T-helper 2 cell treated with Interferon-gamma antibody and Interleukin-4, amounts not matched to agents 5 μg/mL and 100 μg/mL, for 36 hours (primary cell): ENCODE measurements around the gene GLT6D1.

Source experiments
- DNase-seq: peaks from one replicate; pipeline ENCODE4 v3.0.0; 2021; ENCODE audit warnings: low spot score
- H3K27ac Mint-ChIP-seq: one replicate; pipeline ENCODE4 v1.8.0; 2021; ENCODE audit warnings: mild to moderate bottlenecking, mixed read lengths
- H3K27me3 Mint-ChIP-seq: one replicate; pipeline ENCODE4 v1.8.0; 2021; ENCODE audit warnings: low read depth, mixed read lengths
- H3K36me3 Mint-ChIP-seq: one replicate; pipeline ENCODE4 v1.8.0; 2021; ENCODE audit warnings: low read depth, mixed read lengths
- H3K4me1 Mint-ChIP-seq: one replicate; pipeline ENCODE4 v1.8.0; 2021; ENCODE audit warnings: low read depth, mixed read lengths
- H3K4me3 Mint-ChIP-seq: one replicate; pipeline ENCODE4 v1.8.0; 2022; ENCODE audit warnings: mild to moderate bottlenecking, moderate library complexity, mixed read lengths
- H3K9me3 Mint-ChIP-seq: one replicate; pipeline ENCODE4 v1.8.0; 2021; ENCODE audit warnings: mixed read lengths

The GLT6D1 gene

DNA sequence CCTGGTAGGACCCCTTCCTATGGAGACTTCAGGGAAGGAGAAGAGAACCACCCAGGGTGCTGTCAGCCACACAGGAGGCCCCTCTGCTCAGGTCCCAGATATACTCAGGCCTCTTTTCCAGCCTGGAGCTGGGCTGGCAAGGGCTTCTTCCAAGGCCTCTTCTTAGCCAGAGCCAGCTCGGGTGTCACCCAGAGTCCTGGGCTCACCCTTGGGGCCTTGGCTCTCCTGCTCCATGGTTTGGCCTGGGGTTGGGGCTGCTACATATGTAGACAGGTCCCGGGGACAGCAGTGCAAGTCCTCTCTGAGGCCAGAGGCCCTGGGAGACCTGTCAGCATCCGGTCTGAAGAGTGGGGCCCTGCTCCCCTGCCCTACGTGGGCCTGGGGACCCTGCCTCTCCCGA lies 55.0 kb downstream of the GLT6D1 start:
- Mint-ChIP-seq H3K27me3 (no peaks in the 10 kb centered on the region), H3K4me1 (no peaks in the 10 kb centered on the region), H3K27ac (no peak overlapping the region), H3K4me3 (no peak overlapping the region), H3K36me3 (no peaks in the 10 kb centered on the region), H3K9me3 (no peaks in the 10 kb centered on the region)
- no peak for DNase-seq

DNA sequence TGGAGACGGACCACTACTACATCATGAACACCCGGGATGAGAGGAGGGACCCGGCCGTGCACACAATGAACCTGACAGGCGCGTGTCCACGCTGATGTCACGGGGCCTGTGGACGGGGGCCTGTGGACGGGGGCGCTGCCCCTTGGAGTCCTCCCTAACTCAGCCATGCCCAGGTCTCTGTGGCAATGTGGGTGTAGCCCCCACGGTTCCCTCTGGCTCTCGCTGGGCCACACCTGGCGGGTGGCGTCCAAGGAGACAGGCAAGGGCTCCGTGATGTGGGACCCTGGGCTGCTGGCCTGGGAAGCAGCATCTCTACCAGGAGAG lies 55.7 kb downstream of the GLT6D1 start:
- H3K27ac Mint-ChIP-seq: no peak overlapping the region
- H3K36me3 Mint-ChIP-seq: no peaks in the 10 kb centered on the region
- H3K9me3 Mint-ChIP-seq: no peaks in the 10 kb centered on the region
- H3K27me3 Mint-ChIP-seq: no peaks in the 10 kb centered on the region
- H3K4me1 Mint-ChIP-seq: no peaks in the 10 kb centered on the region
- H3K4me3 Mint-ChIP-seq: no peak overlapping the region
- no peak for DNase-seq

DNA sequence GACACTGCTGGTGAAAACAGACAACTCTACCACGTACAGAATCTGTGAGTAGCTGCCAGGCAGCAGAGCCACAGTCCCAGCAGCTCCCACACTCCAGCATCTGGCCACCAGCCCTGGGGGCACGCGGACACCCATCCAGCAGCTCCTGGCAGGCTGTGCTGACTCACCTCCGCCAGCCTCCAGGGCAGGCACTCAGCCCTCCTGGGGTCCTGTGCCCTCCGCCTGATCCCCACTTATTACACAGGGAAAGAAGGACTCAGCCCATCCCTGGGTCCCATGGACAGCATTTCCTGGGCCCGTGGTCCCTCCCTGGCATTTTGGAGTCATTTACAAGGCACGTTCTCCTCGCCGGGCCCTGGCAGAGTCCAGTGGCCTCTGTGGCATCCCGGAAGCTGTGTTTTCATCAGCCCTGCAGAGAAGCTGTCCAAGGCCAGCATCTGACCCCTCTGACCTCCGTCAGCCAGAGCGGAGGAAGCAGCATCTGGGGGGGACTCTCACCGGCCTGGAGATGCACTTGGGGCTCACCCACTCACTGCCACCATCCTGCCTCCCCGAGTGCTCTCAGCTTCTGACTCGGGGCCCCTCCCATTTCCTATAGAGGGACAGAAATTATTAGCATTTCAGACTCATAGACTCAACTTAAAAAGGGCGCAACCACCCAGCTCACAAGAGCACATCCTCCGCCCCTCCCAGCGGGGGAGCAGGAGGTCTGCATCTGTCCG lies 56.2 kb downstream of the GLT6D1 start:
- no peaks in the 10 kb centered on the region for H3K36me3 Mint-ChIP-seq
- H3K27ac Mint-ChIP-seq: no peak overlapping the region
- H3K4me1 Mint-ChIP-seq: no peaks in the 10 kb centered on the region
- DNase-seq: no peak
- no peak overlapping the region for H3K4me3 Mint-ChIP-seq
- H3K9me3 Mint-ChIP-seq: no peaks in the 10 kb centered on the region
- H3K27me3 Mint-ChIP-seq: no peaks in the 10 kb centered on the region

DNA sequence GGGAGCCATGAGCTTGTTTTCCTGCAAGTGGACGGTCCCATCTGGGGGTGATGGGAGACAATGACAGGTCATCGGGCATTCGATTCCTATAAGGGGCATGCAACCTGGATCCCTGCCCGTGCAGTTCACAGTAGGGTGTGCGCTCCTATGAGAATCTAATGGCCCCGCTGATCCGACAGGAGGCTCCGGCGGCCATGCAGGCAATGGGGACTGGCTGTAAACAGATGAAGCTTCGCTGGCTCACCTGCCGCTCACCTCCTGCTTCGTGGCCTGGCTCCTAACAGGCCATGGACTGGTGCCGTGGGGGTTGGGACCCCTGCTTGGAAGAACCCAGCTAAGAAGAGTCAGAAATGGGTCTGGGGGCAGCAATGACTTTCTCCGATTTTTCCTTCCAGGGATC lies 56.8 kb downstream of the GLT6D1 start:
- Mint-ChIP-seq H3K36me3 (no peaks in the 10 kb centered on the region), H3K27me3 (no peaks in the 10 kb centered on the region), H3K4me3 (no peak overlapping the region), H3K9me3 (no peaks in the 10 kb centered on the region), H3K4me1 (no peaks in the 10 kb centered on the region), H3K27ac (no peak overlapping the region)
- DNase-seq: no peak

DNA sequence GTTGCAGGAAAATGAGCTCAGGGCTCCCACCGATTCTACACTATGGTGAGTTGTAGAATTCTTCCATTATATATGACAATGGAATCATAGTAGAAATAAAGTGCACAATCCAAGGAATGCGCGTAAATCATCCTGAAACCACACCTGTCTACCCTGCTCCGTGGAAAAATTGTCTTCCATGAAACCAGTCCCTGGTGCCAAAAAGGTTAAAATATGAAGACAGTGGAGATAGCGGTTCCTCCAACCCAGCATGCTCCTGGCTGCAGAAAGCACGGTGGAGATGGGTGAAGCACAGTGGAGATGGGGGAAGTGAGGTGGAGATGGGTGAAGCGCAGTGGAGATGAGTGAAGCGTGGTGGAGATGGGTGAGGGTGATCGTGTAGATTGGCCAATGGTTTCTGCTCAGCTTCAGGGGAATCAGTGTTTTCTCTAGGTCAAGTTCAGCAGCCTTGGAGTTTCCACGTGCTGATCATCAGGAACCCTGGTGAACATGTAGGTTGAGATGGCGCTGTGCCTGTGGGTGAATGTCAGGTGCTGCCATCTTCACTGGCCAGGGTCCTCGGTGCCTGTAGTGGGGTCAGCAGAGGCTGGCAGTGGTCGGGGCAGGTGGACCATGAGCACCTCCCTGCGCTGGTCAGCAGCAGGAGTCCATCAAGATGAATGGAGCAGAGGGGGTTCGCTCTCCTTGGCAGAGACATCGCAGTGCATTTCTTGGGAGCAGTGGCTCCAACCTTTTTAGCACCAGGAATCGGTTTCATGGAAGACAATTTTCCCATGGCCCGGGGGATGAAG lies 57.5 kb downstream of the GLT6D1 start:
- Mint-ChIP-seq H3K36me3 (no peaks in the 10 kb centered on the region), H3K4me3 (no peak overlapping the region), H3K27me3 (no peaks in the 10 kb centered on the region), H3K27ac (no peak overlapping the region), H3K9me3 (no peaks in the 10 kb centered on the region), H3K4me1 (no peaks in the 10 kb centered on the region)
- no peak for DNase-seq

DNA sequence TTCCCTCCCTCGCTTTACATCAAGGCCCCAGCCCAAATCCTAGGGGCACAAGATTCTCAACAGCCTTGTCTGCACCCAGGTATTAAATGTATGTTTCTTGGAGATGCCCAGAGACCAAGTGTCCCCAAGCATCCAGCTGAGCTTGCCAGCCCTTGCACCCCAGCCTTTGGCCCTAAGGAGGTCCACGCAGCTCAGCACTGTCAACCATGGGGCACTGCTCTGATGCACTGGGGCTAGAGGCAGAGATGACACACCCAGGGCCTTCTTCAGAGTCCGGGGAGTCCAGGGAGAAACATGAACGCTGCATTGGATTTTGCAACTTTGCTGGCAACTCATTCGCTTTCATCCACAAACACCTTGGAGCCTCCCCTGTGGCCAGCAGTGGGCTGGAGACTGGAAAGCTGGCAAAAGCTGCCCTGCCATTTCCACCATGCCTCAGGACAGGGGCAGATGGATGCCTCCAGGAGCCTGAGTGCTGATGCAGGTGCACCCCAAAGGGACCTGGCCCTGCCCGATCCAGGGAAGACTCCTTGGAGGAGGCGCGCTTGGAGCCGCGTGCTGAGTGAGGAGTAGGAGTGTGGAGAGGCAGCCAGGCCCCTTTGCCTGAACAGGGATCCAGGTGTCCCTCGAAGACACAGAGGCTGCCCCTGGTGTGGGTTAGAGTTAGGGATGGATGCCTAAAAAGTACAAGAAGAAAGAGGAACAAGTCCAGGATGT lies 58.5 kb downstream of the GLT6D1 start:
- H3K4me3 Mint-ChIP-seq: no peak overlapping the region
- H3K4me1 Mint-ChIP-seq: no peaks in the 10 kb centered on the region
- no peaks in the 10 kb centered on the region for H3K27me3 Mint-ChIP-seq
- no peaks in the 10 kb centered on the region for H3K9me3 Mint-ChIP-seq
- DNase-seq: no peak
- H3K36me3 Mint-ChIP-seq: no peaks in the 10 kb centered on the region
- H3K27ac Mint-ChIP-seq: no peak overlapping the region

DNA sequence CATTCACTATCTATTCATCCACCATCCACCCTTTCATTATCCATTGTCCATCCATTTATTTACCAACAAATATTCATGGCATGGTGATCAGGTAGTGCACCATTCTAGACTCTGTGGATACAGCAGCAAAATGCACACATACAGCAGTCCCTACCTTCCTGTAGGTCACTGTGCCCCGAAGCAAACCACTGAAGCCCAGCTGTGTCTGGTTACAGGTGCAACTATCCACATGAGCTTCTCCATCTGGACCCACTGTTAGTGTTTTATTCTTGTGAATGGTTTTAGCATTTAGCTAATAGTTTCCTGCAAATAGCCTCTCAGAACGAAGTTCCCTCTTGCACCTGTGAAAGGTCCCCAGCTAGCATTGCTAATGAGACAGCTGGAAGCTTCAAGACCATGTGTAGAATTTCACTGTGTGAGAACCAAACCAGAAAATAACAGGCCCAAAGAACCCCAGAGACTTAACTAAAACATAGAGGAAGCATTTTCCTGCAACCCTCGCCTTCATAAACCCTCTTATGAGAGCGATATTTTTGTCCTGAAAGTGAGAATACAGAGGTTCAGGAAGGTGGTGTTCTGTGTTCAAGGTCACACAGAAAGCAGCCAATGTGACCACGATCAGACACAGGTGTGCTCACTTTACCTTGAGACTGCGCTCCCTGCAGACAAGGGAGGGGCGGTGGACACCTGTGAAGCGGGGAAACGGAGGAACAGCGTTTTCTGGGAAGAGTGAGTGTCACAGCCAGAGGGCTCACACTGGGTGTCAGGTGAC lies 59.3 kb downstream of the GLT6D1 start:
- Mint-ChIP-seq H3K36me3 (no peaks in the 10 kb centered on the region), H3K27ac (no peak overlapping the region), H3K9me3 (no peaks in the 10 kb centered on the region), H3K4me3 (no peak overlapping the region), H3K4me1 (no peaks in the 10 kb centered on the region), H3K27me3 (no peaks in the 10 kb centered on the region)
- DNase-seq: no peak

DNA sequence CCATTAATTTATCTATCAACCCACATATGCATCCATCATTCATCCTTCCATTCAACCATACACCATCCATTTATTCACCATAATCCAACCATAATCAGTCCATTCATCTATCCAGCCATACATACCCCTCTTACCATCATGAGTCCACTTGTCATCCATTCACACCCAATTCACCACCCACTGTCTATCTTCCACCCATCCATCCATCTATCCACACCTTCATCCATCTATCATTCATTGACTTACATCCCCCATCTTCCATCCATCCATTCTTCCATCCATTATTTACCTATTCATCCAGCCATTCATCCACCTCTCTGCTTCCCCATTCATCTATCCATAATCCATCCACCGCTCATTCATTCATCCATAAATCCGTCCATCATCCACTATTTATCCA lies 60.0 kb downstream of the GLT6D1 start:
- Mint-ChIP-seq H3K27ac (no peak overlapping the region), H3K4me1 (no peaks in the 10 kb centered on the region), H3K36me3 (no peaks in the 10 kb centered on the region), H3K9me3 (no peaks in the 10 kb centered on the region), H3K27me3 (no peaks in the 10 kb centered on the region), H3K4me3 (no peak overlapping the region)
- no peak for DNase-seq

DNA sequence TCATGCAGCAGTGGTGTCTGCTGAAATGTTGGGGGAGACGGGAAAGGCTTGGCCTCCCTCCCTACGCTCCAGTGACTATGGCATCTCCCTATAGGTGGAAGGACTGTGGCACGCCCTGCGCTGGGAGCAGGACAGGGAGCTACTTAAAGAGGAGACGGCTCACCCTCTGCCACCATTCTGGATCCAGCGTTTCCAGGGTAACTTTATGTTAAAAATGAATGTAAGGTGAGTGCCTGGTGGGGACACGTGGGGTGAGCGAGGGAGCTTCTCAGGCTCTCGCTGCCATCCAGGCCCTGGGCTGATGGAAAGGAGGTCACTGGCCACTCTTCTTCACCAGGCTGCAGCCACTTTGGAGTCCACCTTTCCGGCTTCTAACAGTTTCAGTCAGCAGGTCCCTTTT lies 62.1 kb downstream of the GLT6D1 start:
- Mint-ChIP-seq H3K9me3 (no peaks in the 10 kb centered on the region), H3K27me3 (no peaks in the 10 kb centered on the region), H3K4me1 (no peaks in the 10 kb centered on the region), H3K27ac (no peak overlapping the region), H3K4me3 (no peak overlapping the region), H3K36me3 (no peaks in the 10 kb centered on the region)
- DNase-seq: no peak

DNA sequence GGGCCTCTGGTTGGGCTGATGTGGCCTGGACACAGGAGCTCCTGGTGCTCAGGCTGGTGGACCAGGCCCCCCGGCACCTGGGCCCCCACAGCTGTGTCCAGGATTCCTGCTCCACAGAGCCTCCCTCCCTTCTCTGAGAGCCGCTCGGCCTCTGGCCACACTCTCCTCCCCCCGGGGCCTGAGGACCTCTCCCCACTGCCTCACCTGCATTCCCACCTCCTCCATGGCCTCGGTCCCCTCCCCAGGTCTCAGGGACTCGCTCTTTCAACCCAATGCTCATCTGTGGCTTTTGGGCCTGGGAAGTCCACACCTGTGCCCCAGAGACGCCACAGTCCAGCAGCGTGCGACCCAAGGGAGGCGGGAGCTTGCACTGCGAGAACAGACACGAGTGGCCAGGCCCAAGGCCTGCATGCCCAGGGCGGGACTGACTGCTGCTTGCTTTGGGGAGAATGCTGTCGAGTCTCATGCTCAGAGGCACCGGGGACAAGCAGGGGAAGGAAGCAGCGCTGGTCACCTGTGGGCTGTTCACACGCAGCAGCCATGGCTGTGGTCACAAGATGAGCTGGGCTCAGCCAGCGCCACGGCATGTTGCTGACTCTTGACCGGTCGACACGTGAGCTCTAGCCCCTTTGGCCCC lies 63.2 kb downstream of the GLT6D1 start:
- no peak for DNase-seq
- no peak overlapping the region for H3K27ac Mint-ChIP-seq
- no peaks in the 10 kb centered on the region for H3K9me3 Mint-ChIP-seq
- H3K36me3 Mint-ChIP-seq: no peaks in the 10 kb centered on the region
- H3K27me3 Mint-ChIP-seq: no peaks in the 10 kb centered on the region
- H3K4me3 Mint-ChIP-seq: no peak overlapping the region
- H3K4me1 Mint-ChIP-seq: no peaks in the 10 kb centered on the region

DNA sequence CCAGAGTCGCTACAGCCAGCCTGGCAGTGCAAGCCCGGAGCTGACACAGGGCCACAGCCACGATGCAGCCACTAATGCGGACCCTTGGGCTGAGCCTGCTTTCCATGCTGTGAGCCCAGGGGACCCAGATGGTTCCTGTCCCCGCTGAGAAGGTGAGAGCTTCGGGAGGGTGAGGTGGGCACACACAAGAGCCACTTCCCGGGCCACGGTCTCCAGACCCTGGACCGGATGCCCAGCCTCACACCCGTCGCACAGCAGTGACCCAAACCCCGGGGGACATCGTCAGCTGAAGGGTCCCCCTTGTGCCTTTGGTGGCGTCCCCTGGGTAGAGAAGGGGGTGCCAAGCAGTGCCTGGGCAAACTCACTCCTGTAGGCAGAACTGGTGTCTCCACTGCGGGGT lies 64.4 kb downstream of the GLT6D1 start:
- no peaks in the 10 kb centered on the region for H3K9me3 Mint-ChIP-seq
- H3K27me3 Mint-ChIP-seq: no peaks in the 10 kb centered on the region
- DNase-seq: no peak
- H3K36me3 Mint-ChIP-seq: no peaks in the 10 kb centered on the region
- no peak overlapping the region for H3K27ac Mint-ChIP-seq
- no peaks in the 10 kb centered on the region for H3K4me1 Mint-ChIP-seq
- H3K4me3 Mint-ChIP-seq: no peak overlapping the region

DNA sequence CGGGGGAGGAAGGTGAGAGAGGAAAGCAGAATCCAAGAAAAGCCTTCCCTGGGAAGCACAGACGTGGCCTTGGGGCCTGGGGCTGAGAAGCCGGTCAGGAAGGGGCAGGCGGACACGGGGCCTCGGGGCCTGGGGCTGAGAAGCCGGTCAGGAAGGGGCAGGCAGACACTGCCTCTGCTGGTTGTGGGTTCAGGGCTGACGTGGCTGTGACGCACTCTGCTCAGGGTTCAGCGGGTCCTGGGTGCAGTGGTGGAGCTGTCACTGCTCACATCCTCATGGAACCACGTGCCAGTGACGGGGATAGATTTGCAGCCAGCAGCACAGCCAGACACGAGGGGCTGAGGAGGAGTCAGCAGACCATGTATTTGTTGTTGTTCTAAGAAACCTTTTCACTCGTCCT lies 65.0 kb downstream of the GLT6D1 start:
- Mint-ChIP-seq H3K4me3 (no peak overlapping the region), H3K27ac (no peak overlapping the region), H3K9me3 (peaks cover 3% of the 10 kb centered on the region), H3K4me1 (no peaks in the 10 kb centered on the region), H3K27me3 (no peaks in the 10 kb centered on the region), H3K36me3 (no peaks in the 10 kb centered on the region)
- no peak for DNase-seq
